MCF 10A (cell line): ENCODE results near the gene MIPOL1. TPM values are rescaled to one million over a fixed set of nuclear protein-coding genes. Genes with fewer than 3 reads are reported as not detected.
A peak's percentile ranks its signal among the peaks of the same experiment; 100 is the strongest.

Source experiments
- BruUV-seq: library from RNA; stranded (reverse); fragments of 400-500 nt; replicated peaks from 2 replicates; lab custom pipeline; 2021; lab: Mats Ljungman, UMichigan
- CTCF ChIA-PET: fragments of 300-600 bp; sonication (Branson Sonifier 250); formaldehyde crosslinking; extraction: SDS; loops from one replicate; lab custom pipeline; 2021; ENCODE audit warnings: antibody characterized with exemption, inconsistent platforms; lab: Yijun Ruan, JAX
- POLR2A ChIA-PET: fragments of 300-600, 350-650 bp; sonication (Branson Sonifier 250); formaldehyde crosslinking; extraction: SDS; loops from one replicate; lab custom pipeline; 2020; ENCODE audit warnings: antibody characterized with exemption, inconsistent platforms; lab: Yijun Ruan, JAX
- DNase-seq: peaks from one replicate; pipeline ENCODE4 v3.0.0-alpha.2; 2018; ENCODE audit not compliant: unreplicated experiment
- H3K27ac Mint-ChIP-seq: one replicate; pipeline ENCODE4 v1.8.0; 2022; ENCODE audit warnings: mild to moderate bottlenecking, low read depth, mixed read lengths; ENCODE audit not compliant: unreplicated experiment
- H3K27me3 Mint-ChIP-seq: one replicate; pipeline ENCODE4 v1.8.0; 2022; ENCODE audit warnings: mixed read lengths; ENCODE audit not compliant: insufficient read depth, unreplicated experiment
- H3K36me3 Mint-ChIP-seq: one replicate; pipeline ENCODE4 v1.8.0; 2022; ENCODE audit warnings: mild to moderate bottlenecking, moderate library complexity, mixed read lengths; ENCODE audit not compliant: insufficient read depth, unreplicated experiment
- H3K4me1 Mint-ChIP-seq: one replicate; pipeline ENCODE4 v1.8.0; 2022; ENCODE audit warnings: mixed read lengths; ENCODE audit not compliant: insufficient read depth, unreplicated experiment
- H3K4me3 Mint-ChIP-seq: one replicate; pipeline ENCODE4 v1.8.0; 2022; ENCODE audit warnings: mild to moderate bottlenecking, moderate library complexity, mixed read lengths; ENCODE audit not compliant: unreplicated experiment
- H3K9me3 Mint-ChIP-seq: one replicate; pipeline ENCODE4 v1.8.0; 2022; ENCODE audit warnings: mixed read lengths; ENCODE audit not compliant: unreplicated experiment
- CTCF ChIP-seq: fragments of 200-600 bp; IDR thresholded peaks from one replicate; pipeline ENCODE4 v1.8.0; 2022; ENCODE audit warnings: antibody characterized with exemption, mild to moderate bottlenecking; ENCODE audit not compliant: unreplicated experiment
- intact Hi-C: fragments of 100-400 bp; cut with micrococcal nuclease; formaldehyde crosslinking; loops from 2 replicates; pipeline ENCODE4 v1.14.1; 2022
- total RNA-seq: library from RNA; stranded (reverse); gene quantifications from 2 replicates; pipeline ENCODE4 v1.2.3, GENCODE V29; 2022

The MIPOL1 gene
- total RNA-seq, 1 experiment from 2014 or later, result 16.3 TPM

- H3K4me3 Mint-ChIP-seq, result no peak overlapping the region
- TF ChIP-seq CTCF, result no peak
- no peak for DNase-seq
- ChIA-PET CTCF (interaction anchor here (0.7 kb wide), 1 partner anchor 285 kb away, joined by 3 read pairs; no protein-coding TSS in a partner anchor), POLR2A (no interaction called here)
- peaks cover 2% of the 10 kb centered on the region for H3K36me3 Mint-ChIP-seq
- peaks cover 7% of the 10 kb centered on the region for H3K4me1 Mint-ChIP-seq
- H3K27ac Mint-ChIP-seq, result no peak overlapping the region
- H3K27me3 Mint-ChIP-seq, result no peaks in the 10 kb centered on the region
- TSS peak; percentile 1 for BruUV-seq
- H3K9me3 Mint-ChIP-seq, result no peaks in the 10 kb centered on the region
- intact Hi-C loops, result loop anchor here (10.0 kb wide), 1 partner anchor 114 kb away; no protein-coding TSS in a partner anchor
These were observed 392.8 kb downstream of the MIPOL1 start for GRCh38 chr14:37590428-37591139.

GRCh38 chr14:37591311-37591940, 393.7 kb downstream of the MIPOL1 start:
- Mint-ChIP-seq H3K36me3 (peaks cover 6% of the 10 kb centered on the region), H3K27me3 (no peaks in the 10 kb centered on the region), H3K27ac (no peak overlapping the region), H3K4me3 (no peak overlapping the region), H3K9me3 (no peaks in the 10 kb centered on the region), H3K4me1 (peaks cover 7% of the 10 kb centered on the region)
- no peak for TF ChIP-seq CTCF
- BruUV-seq, result no TSS peak
- intact Hi-C loops, result loop anchor here (10.0 kb wide), 1 partner anchor 113 kb away; no protein-coding TSS in a partner anchor
- CTCF ChIA-PET, result interaction anchor here (0.7 kb wide), 1 partner anchor 284 kb away, joined by 3 read pairs; no protein-coding TSS in a partner anchor
- POLR2A ChIA-PET, result no interaction called here
- DNase-seq, result no peak

- DNase-seq, result no peak
- no TSS peak for BruUV-seq
- ChIA-PET CTCF (no interaction called here), POLR2A (no interaction called here)
- Mint-ChIP-seq H3K4me1 (peaks cover 7% of the 10 kb centered on the region), H3K36me3 (peaks cover 6% of the 10 kb centered on the region), H3K4me3 (no peak overlapping the region), H3K27ac (no peak overlapping the region), H3K27me3 (no peaks in the 10 kb centered on the region), H3K9me3 (no peaks in the 10 kb centered on the region)
- TF ChIP-seq CTCF, result no peak
- intact Hi-C loops, result loop anchor here (10.0 kb wide), 1 partner anchor 113 kb away; no protein-coding TSS in a partner anchor
These were observed 394.3 kb downstream of the MIPOL1 start for GRCh38 chr14:37591941-37592481.
